OCI-LY1 (cell line): ENCODE measurements around the gene MAPK12.

Experiments
- H2AFZ ChIP-seq: fragments of 200-600 bp; sonication (generic), shearing (Covaris generic); 2 replicates; pipeline ENCODE4 v1.6.0; 2014; ENCODE audit warnings: antibody characterized with exemption, mild to moderate bottlenecking, low read length
- H3F3A ChIP-seq: fragments of 200-600 bp; sonication (generic), shearing (Covaris generic); 2 replicates; pipeline ENCODE4 v1.6.0; 2014; ENCODE audit warnings: mild to moderate bottlenecking, antibody characterized with exemption, low read length, moderate library complexity; ENCODE audit not compliant: insufficient read depth
- H3K27ac ChIP-seq: fragments of 200-600 bp; sonication (generic); 2 replicates; pipeline ENCODE4 v1.5.1; 2014; ENCODE audit warnings: low read length, mixed run types, mild to moderate bottlenecking, low read depth; ENCODE audit not compliant: poor library complexity, severe bottlenecking
- H3K27me3 ChIP-seq: fragments of 200-600 bp; sonication (generic); 2 replicates; pipeline ENCODE4 v1.6.0; 2014; ENCODE audit warnings: antibody characterized with exemption, mild to moderate bottlenecking, low read length, moderate library complexity; ENCODE audit not compliant: insufficient read depth
- H3K36me3 ChIP-seq: fragments of 200-600 bp; sonication (generic); 2 replicates; pipeline ENCODE4 v1.6.1; 2014; ENCODE audit warnings: mild to moderate bottlenecking, antibody characterized with exemption, low read length, moderate library complexity, mixed read lengths; ENCODE audit not compliant: insufficient read depth
- H3K4me1 ChIP-seq: fragments of 200-600 bp; sonication (generic); 2 replicates; pipeline ENCODE4 v1.5.1; 2014; ENCODE audit warnings: mild to moderate bottlenecking, low read length, moderate library complexity; ENCODE audit not compliant: insufficient read depth, severe bottlenecking
- H3K4me2 ChIP-seq: fragments of 200-600 bp; sonication (generic), shearing (Covaris generic); 2 replicates; pipeline ENCODE4 v1.6.1; 2014; ENCODE audit warnings: low read length
- H3K4me3 ChIP-seq: fragments of 200-600 bp; sonication (generic); 2 replicates; pipeline ENCODE4 v1.5.1; 2014; ENCODE audit warnings: low read length, low read depth, mild to moderate bottlenecking, mixed read lengths; ENCODE audit not compliant: poor library complexity, severe bottlenecking
- H3K79me2 ChIP-seq: fragments of 200-600 bp; shearing (Covaris generic); 2 replicates; pipeline ENCODE4 v1.6.1; 2016; ENCODE audit warnings: mixed run types, low read length, mixed read lengths; ENCODE audit not compliant: insufficient read depth
- H3K9ac ChIP-seq: fragments of 200-600 bp; sonication (generic), shearing (Covaris generic); 2 replicates; pipeline ENCODE4 v1.6.1; 2014; ENCODE audit warnings: mild to moderate bottlenecking, low read length, mixed read lengths
- H3K9me2 ChIP-seq: fragments of 200-600 bp; sonication (generic), shearing (Covaris generic); 2 replicates; pipeline ENCODE4 v1.6.1; 2014; ENCODE audit warnings: low read depth, mild to moderate bottlenecking, low read length, mixed read lengths
- H3K9me3 ChIP-seq: fragments of 200-600 bp; shearing (Covaris generic); 2 replicates; pipeline ENCODE4 v1.6.1; 2014; ENCODE audit warnings: low read length, mixed read lengths
- H4K20me1 ChIP-seq: fragments of 200-600 bp; sonication (generic), shearing (Covaris generic); 2 replicates; pipeline ENCODE4 v1.6.0; 2016; ENCODE audit warnings: mild to moderate bottlenecking, low read length; ENCODE audit not compliant: insufficient read depth
- EZH2 ChIP-seq: fragments of 200-600 bp; sonication (generic), shearing (Covaris generic); IDR thresholded peaks from 2 replicates; pipeline ENCODE4 v1.8.0; 2017; ENCODE audit warnings: borderline replicate concordance, mixed run types, mild to moderate bottlenecking, antibody characterized with exemption, low read length, moderate library complexity, mixed read lengths
- TF ChIP-seq, protein P1 (sequence below): fragments of 200-600 bp; sonication (generic), shearing (Covaris generic); IDR thresholded peaks from 2 replicates; pipeline ENCODE4 v1.5.1; 2017; ENCODE audit warnings: mild to moderate bottlenecking, antibody characterized with exemption, low read length, moderate library complexity, mixed read lengths

Gene MAPK12

DNA sequence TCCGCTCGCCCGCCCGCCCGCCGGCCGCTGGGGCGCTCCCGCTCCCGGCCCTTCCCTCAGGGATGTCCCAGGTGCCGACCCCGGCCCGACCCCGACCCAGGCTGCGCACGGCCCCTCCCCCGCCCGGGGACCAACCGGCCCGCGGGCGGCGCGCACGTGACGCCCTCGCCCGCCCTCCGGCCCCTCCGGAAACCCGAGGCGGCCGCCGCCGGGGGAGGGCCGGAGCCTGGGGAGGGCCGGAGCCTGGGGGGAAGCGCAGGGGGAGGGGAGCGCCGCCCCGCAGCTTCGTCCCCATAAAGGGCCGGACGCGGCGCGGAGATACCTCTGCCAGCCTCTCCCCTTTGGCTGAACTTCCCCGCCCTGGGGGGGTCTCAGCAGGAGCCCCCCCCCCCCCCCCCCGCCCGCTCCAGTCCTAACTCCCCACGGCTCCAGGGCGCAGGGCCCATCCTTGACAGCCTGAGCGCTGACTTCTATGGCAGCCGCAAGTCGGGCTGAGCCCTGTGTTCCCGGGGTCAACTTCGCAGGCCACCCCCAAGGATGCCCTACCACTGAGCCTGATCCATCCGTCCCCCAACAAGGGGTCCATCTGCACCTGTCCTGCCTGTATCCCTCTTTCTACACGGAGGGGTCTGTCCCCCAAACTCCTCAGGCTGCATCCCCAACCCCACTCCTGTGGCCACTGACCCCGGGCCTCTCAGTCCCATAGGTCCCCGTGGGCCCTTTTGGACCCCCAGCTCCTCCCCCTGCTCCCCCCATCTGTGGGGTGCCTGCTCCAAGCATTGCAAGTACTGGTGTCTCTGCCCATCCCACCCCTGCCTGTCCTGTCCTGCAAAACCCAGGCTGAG, at the start of gene MAPK12:
Gene MAPK12 (minus strand): TSS at position 69 of the 845 bp plus-strand sequence. CDS start 174 bp downstream, outside the sequence.
- Histone ChIP-seq H3K9me2 (no peaks in the 10 kb centered on the region), H3K79me2 (peaks cover 4% of the 10 kb centered on the region; the same call in 1 of the 2 replicates), H3F3A (no peaks in the 10 kb centered on the region), H3K4me2 (peak within 1 kb of the TSS; percentile 92), H4K20me1 (no peaks in the 10 kb centered on the region), H3K27ac (peak within 1 kb of the TSS; percentile 47), H3K36me3 (peaks cover 22% of the 10 kb centered on the region), H3K9me3 (no peaks in the 10 kb centered on the region), H2AFZ (no peak within 1 kb of the TSS), H3K4me1 (peaks cover 24% of the 10 kb centered on the region), H3K27me3 (no peaks in the 10 kb centered on the region), H3K4me3 (peak within 1 kb of the TSS; percentile 88), H3K9ac (peak within 1 kb of the TSS; percentile 84)
- TF ChIP-seq, protein P1, sequence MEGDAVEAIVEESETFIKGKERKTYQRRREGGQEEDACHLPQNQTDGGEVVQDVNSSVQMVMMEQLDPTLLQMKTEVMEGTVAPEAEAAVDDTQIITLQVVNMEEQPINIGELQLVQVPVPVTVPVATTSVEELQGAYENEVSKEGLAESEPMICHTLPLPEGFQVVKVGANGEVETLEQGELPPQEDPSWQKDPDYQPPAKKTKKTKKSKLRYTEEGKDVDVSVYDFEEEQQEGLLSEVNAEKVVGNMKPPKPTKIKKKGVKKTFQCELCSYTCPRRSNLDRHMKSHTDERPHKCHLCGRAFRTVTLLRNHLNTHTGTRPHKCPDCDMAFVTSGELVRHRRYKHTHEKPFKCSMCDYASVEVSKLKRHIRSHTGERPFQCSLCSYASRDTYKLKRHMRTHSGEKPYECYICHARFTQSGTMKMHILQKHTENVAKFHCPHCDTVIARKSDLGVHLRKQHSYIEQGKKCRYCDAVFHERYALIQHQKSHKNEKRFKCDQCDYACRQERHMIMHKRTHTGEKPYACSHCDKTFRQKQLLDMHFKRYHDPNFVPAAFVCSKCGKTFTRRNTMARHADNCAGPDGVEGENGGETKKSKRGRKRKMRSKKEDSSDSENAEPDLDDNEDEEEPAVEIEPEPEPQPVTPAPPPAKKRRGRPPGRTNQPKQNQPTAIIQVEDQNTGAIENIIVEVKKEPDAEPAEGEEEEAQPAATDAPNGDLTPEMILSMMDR, result no peak
- TF ChIP-seq EZH2, result no peak

DNA sequence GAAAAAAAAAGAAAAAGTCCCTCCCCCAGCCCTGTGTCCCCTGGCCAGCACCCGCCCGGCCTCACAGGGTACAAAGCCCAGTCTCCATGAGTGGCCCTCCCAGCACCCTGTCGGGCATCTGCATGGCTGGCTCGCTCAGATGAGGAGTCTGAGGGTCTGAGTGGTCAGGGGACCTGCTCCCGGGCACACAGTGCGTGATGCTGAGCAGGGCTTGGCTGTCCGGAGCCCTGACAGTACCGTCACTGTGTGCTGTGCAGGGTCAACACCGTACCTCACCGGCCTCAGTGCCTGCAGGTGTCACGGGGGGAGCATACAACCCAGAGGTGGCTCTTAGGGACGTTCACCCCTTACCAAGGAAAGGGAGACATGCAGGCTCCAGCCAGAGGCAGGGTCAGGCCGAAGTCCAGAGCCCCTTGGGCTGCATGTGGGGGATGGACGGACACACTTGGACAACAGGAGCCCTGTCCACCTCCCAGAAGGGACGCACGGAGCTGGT, 49.5 kb upstream of the MAPK12 start:
- Histone ChIP-seq H3K27ac (no peak overlapping the region), H3K79me2 (no peaks in the 10 kb centered on the region), H2AFZ (no peak overlapping the region), H3K4me3 (no peak overlapping the region), H3F3A (no peaks in the 10 kb centered on the region), H3K4me1 (peaks cover 31% of the 10 kb centered on the region), H3K36me3 (no peaks in the 10 kb centered on the region), H4K20me1 (no peaks in the 10 kb centered on the region), H3K27me3 (peaks cover 11% of the 10 kb centered on the region; the same call in 1 of the 2 replicates), H3K9me3 (no peaks in the 10 kb centered on the region), H3K9me2 (no peaks in the 10 kb centered on the region), H3K9ac (no peak overlapping the region), H3K4me2 (no peak overlapping the region)
- TF ChIP-seq, protein P1, result no peak
- no peak for TF ChIP-seq EZH2

DNA sequence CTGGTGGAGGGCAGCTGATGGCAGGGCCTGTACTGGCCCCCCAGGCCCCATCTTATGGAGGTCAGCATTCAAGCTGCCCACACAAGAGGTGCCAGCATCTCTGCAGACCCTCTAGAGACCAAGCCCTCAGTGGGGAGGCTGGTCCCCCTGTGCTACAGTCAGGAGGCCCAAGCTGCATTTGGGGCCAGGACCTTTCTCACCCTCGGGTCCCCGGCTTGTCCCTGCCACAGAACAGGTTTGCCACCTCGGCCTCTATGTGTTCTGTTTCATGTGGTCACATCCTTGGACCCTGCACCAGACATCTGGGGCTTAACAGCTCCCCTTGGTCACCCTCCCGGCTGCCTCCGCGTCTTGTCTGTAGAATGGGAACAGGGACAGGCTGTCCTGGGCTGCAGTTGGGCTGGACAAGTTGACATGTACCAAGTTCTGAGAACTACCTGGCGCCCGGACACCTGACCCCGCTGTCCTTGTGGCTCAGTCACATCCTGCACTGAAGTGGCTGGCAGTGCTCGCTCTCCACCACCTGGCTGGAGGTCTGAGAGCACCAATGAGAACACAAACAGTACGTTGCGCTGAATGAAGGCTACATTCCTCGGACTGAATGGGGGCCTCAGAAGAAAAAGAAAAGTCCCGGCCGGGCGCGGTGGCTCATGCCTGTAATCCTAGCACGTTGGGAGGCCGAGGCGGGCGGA, 48.7 kb upstream of the MAPK12 start:
- Histone ChIP-seq H3K36me3 (no peaks in the 10 kb centered on the region), H2AFZ (no peak overlapping the region), H4K20me1 (no peaks in the 10 kb centered on the region), H3K9me3 (no peaks in the 10 kb centered on the region), H3K4me2 (no peak overlapping the region), H3K4me1 (peaks cover 32% of the 10 kb centered on the region), H3K4me3 (no peak overlapping the region), H3K27ac (no peak overlapping the region), H3F3A (no peaks in the 10 kb centered on the region), H3K79me2 (no peaks in the 10 kb centered on the region), H3K9ac (no peak overlapping the region), H3K27me3 (peaks cover 19% of the 10 kb centered on the region; the same call in 1 of the 2 replicates), H3K9me2 (no peaks in the 10 kb centered on the region)
- TF ChIP-seq EZH2, result no peak
- TF ChIP-seq, protein P1, result no peak
